ENCODE measurements around the gene CRHR2.

- TF ChIP-seq CTCF (conservative IDR thresholded peaks at IDR 0.05 in 1 of 2, IDR thresholded peaks at IDR 0.05 in 1 of 2; ENCODE audit: low read depth in 1 of 2, low read length in 2 of 2) (no peak), EZH2 (IDR thresholded peaks at IDR 0.05; ENCODE audit: low read length, missing control alignments) (no peak)
Observed at GRCh38 chr7:30702200-30702599, 19.9 kb upstream of the CRHR2 start.

Measured in fibroblast of lung (primary cell).